ENCODE measurements around the gene DNAJC22.

- TF ChIP-seq CTCF (conservative IDR thresholded peaks at IDR 0.05; ENCODE audit: low read length) (no peak), EZH2phosphoT487 (IDR thresholded peaks at IDR 0.05; ENCODE audit: borderline replicate concordance, low read depth, low read length) (no peak)
These were observed 5.5 kb upstream of the DNAJC22 start for GRCh38 chr12:49340971-49341776.
